Measurements from ENCODE around the gene C10orf90. TPM values are rescaled to one million over a fixed set of nuclear protein-coding genes. Genes with fewer than 3 reads are reported as not detected.

C10orf90 gene
- total RNA-seq, 1 experiment from 2014 or later = 0.18 TPM

GRCh38 chr10:126673565-126673964, 3.1 kb upstream of the C10orf90 start:
- no peak for TF ChIP-seq EZH2 (IDR thresholded peaks at IDR 0.05; ENCODE audit: low read length, unreplicated experiment)
- no peak for TF ChIP-seq CTCF (conservative IDR thresholded peaks at IDR 0.05; ENCODE audit: low read depth, low read length)
- no peak for TF ChIP-seq EZH2phosphoT487 (IDR thresholded peaks at IDR 0.05; ENCODE audit: borderline replicate concordance, low read length)
- Histone ChIP-seq H3K4me2 (ENCODE audit: low read length) (no peak overlapping the region), H3K27ac (ENCODE audit: low read length) (no peak overlapping the region), H3K9me2 (replicated peaks; ENCODE audit: low read length) (no peaks in the 10 kb centered on the region), H4K20me1 (ENCODE audit: low read length) (no peaks in the 10 kb centered on the region), H3K4me3 (ENCODE audit: low read length) (no peak overlapping the region), H3K4me1 (ENCODE audit: insufficient read depth, low read length) (no peaks in the 10 kb centered on the region), H3F3A (ENCODE audit: low read length, unreplicated experiment) (no peaks in the 10 kb centered on the region), H3K79me2 (ENCODE audit: low read length) (no peaks in the 10 kb centered on the region), H3K36me3 (ENCODE audit: low read depth, low read length) (no peaks in the 10 kb centered on the region), H2AFZ (ENCODE audit: low read length) (no peak overlapping the region), H3K9me3 (ENCODE audit: low read length) (no peaks in the 10 kb centered on the region), H3K27me3 (ENCODE audit: low read length) (no peaks in the 10 kb centered on the region), H3K9ac (ENCODE audit: low read length) (no peak overlapping the region)
- ATAC-seq (no peak), DNase-seq (no peak)
- ChIA-PET POLR2A (ENCODE audit: unreplicated experiment) (no interaction called here), CTCF (no interaction called here)
- no TSS peak for BruUV-seq (replicated peaks)
- intact Hi-C loops (cut with micrococcal nuclease) = no loop called here

GRCh38 chr10:126671402-126671975, 996 bp upstream of the C10orf90 start:
- Histone ChIP-seq H3K4me3 (ENCODE audit: low read length) (no peak overlapping the region), H3K9ac (ENCODE audit: low read length) (no peak overlapping the region), H3K4me1 (ENCODE audit: insufficient read depth, low read length) (no peaks in the 10 kb centered on the region), H3K4me2 (ENCODE audit: low read length) (no peak overlapping the region), H3F3A (ENCODE audit: low read length, unreplicated experiment) (no peaks in the 10 kb centered on the region), H3K79me2 (ENCODE audit: low read length) (no peaks in the 10 kb centered on the region), H3K27ac (ENCODE audit: low read length) (no peak overlapping the region), H3K27me3 (ENCODE audit: low read length) (no peaks in the 10 kb centered on the region), H3K36me3 (ENCODE audit: low read depth, low read length) (no peaks in the 10 kb centered on the region), H3K9me2 (replicated peaks; ENCODE audit: low read length) (no peaks in the 10 kb centered on the region), H3K9me3 (ENCODE audit: low read length) (no peaks in the 10 kb centered on the region), H4K20me1 (ENCODE audit: low read length) (no peaks in the 10 kb centered on the region), H2AFZ (ENCODE audit: low read length) (no peak overlapping the region)
- no peak for DNase-seq
- TF ChIP-seq EZH2phosphoT487 (IDR thresholded peaks at IDR 0.05; ENCODE audit: borderline replicate concordance, low read length) = no peak
- no peak for TF ChIP-seq CTCF (conservative IDR thresholded peaks at IDR 0.05; ENCODE audit: low read depth, low read length)
- no peak for TF ChIP-seq EZH2 (IDR thresholded peaks at IDR 0.05; ENCODE audit: low read length, unreplicated experiment)
- CTCF ChIA-PET = no interaction called here
- no TSS peak for BruUV-seq (replicated peaks)
- POLR2A ChIA-PET (ENCODE audit: unreplicated experiment) = no interaction called here
- ATAC-seq = no peak
- intact Hi-C loops (cut with micrococcal nuclease) = no loop called here

- Histone ChIP-seq H3K9ac (ENCODE audit: low read length) (no peak overlapping the region), H3K9me2 (replicated peaks; ENCODE audit: low read length) (no peaks in the 10 kb centered on the region), H3K27me3 (ENCODE audit: low read length) (no peaks in the 10 kb centered on the region), H3K4me1 (ENCODE audit: insufficient read depth, low read length) (no peaks in the 10 kb centered on the region), H3K9me3 (ENCODE audit: low read length) (no peaks in the 10 kb centered on the region), H3K79me2 (ENCODE audit: low read length) (no peaks in the 10 kb centered on the region), H3K4me3 (ENCODE audit: low read length) (no peak overlapping the region), H3K27ac (ENCODE audit: low read length) (no peak overlapping the region), H2AFZ (ENCODE audit: low read length) (no peak overlapping the region), H4K20me1 (ENCODE audit: low read length) (no peaks in the 10 kb centered on the region), H3K36me3 (ENCODE audit: low read depth, low read length) (no peaks in the 10 kb centered on the region), H3F3A (ENCODE audit: low read length, unreplicated experiment) (no peaks in the 10 kb centered on the region), H3K4me2 (ENCODE audit: low read length) (no peak overlapping the region)
- TF ChIP-seq EZH2 (IDR thresholded peaks at IDR 0.05; ENCODE audit: low read length, unreplicated experiment) = no peak
- TF ChIP-seq EZH2phosphoT487 (IDR thresholded peaks at IDR 0.05; ENCODE audit: borderline replicate concordance, low read length) = no peak
- TF ChIP-seq CTCF (conservative IDR thresholded peaks at IDR 0.05; ENCODE audit: low read depth, low read length) = no peak
- DNase-seq = no peak
- no TSS peak for BruUV-seq (replicated peaks)
- intact Hi-C loops (cut with micrococcal nuclease) = no loop called here
- no peak for ATAC-seq
- POLR2A ChIA-PET (ENCODE audit: unreplicated experiment) = no interaction called here
- CTCF ChIA-PET = no interaction called here
Observed at GRCh38 chr10:126670895-126671261, 385 bp upstream of the C10orf90 start.
